ENCODE measurements around the gene STK39. TPM values are rescaled to one million over a fixed set of nuclear protein-coding genes. Genes with fewer than 3 reads are reported as not detected.

The STK39 gene
- total and polyA plus RNA-seq, 2 of the 4 experiments (the other 2 are of a cell fraction): 11.8 to 16.4 TPM

DNA sequence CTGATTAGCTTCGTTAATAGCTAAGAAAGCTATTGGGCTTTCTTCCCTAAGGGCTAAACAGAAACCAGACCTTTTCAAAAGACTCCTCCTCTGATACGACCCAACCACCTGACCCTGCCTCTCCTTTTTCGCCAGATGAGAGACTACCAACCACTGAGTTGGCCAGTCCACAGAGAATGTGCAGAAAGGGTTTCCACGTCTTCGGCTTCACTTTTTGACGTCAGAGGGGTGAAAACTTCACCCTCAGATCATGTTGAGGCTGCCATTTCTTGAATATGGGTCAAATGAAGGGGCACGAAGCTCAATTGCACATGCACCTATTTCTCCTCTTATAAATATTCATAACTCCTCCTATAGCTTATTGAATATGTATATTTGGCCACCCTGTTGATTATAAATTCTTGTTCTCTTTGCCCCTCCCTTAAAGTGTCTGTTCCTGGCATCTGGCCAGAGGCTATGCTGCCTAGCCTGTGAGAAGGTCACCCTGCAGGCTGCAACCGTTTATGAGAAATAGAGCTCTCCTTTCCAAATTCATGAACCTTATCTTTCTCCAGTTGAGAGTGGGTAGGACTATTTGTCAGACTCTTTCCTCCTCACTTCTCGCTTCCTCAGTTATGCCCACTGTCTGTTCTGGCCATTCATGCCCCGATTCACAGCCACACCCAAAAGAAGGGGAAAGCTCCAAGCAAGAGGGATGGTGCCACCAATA lies 301.6 kb downstream of the STK39 start:
- no peak overlapping the region for H3K9ac ChIP-seq (ENCODE audit: low read depth, low read length)
- no peak overlapping the region for H3K4me2 ChIP-seq (ENCODE audit: low read depth, low read length)
- H3K27me3 ChIP-seq (ENCODE audit: control insufficient read depth, insufficient read depth, low read length): no peaks in the 10 kb centered on the region
- ATAC-seq (ENCODE audit: low read depth): no peak
- H3K56ac ChIP-seq (ENCODE audit: extremely low read depth, insufficient read depth, low read length): no peak overlapping the region
- ChIA-PET POLR2A (ENCODE audit: unreplicated experiment) (no interaction called here), CTCF (interaction anchor here (1.3 kb wide), 1 partner anchor 173 kb away, joined by 10 read pairs; no protein-coding TSS in a partner anchor)
- no peak overlapping the region for H3K23ac ChIP-seq (ENCODE audit: low read depth, low read length)
- H3K4me1 ChIP-seq (ENCODE audit: control insufficient read depth, insufficient read depth, low read length): no peaks in the 10 kb centered on the region
- H2AK9ac ChIP-seq (replicated peaks; ENCODE audit: low read depth, low read length, poor library complexity): no peak overlapping the region
- H3K4ac ChIP-seq (ENCODE audit: low read depth, low read length): no peak overlapping the region
- no peaks in the 10 kb centered on the region for H3K9me3 ChIP-seq (ENCODE audit: control insufficient read depth, insufficient read depth, low read length)
- in situ Hi-C loops (cut with MboI; ENCODE audit: low sequenced_read_pairs): no loop called here
- no peaks in the 10 kb centered on the region for H3K36me3 ChIP-seq (ENCODE audit: control insufficient read depth, insufficient read depth, low read length)
- H3K79me1 ChIP-seq (ENCODE audit: low read depth in 1 of 2, low read length in 2 of 2): no peaks in the 10 kb centered on the region
- no peak overlapping the region for H4K91ac ChIP-seq (ENCODE audit: insufficient read depth, low read depth, low read length)
- no CpG with 5 or more reads among the region's 10 CpGs for WGBS, 2 experiments (ENCODE audit: extremely low coverage in 2 of 2, insufficient read length in 1 of 2)
- H4K8ac ChIP-seq (ENCODE audit: low read depth in 2 of 2, low read length in 2 of 2): no peak overlapping the region
- no peak overlapping the region for H2BK15ac ChIP-seq (ENCODE audit: low read depth, low read length)
- no peak overlapping the region for H3K14ac ChIP-seq (replicated peaks; ENCODE audit: low read depth, low read length)
- no peak overlapping the region for H2AK5ac ChIP-seq (ENCODE audit: low read depth, low read length)
- no peak overlapping the region for H2AFZ ChIP-seq (replicated peaks; ENCODE audit: low read length, poor library complexity)
- BruUV-seq (replicated peaks): no TSS peak
- H3K18ac ChIP-seq (ENCODE audit: low read depth, low read length): no peak overlapping the region
- H3K9me1 ChIP-seq (ENCODE audit: insufficient read depth, low read length): no peaks in the 10 kb centered on the region
- no peak for DNase-seq
- H4K5ac ChIP-seq (ENCODE audit: low read depth, low read length): no peak overlapping the region
- H2BK20ac ChIP-seq (ENCODE audit: low read depth, low read length): no peak overlapping the region
- no peaks in the 10 kb centered on the region for H4K20me1 ChIP-seq (ENCODE audit: insufficient read depth, low read length)
- H2BK120ac ChIP-seq (ENCODE audit: low read depth, low read length): no peak overlapping the region
- no peak overlapping the region for H3K4me3 ChIP-seq (ENCODE audit: insufficient read depth, low read depth, low read length)
- no peak overlapping the region for H3K27ac ChIP-seq (ENCODE audit: insufficient read depth, low read length)
- no peak overlapping the region for H2BK5ac ChIP-seq (ENCODE audit: low read depth, low read length, poor library complexity, severe bottlenecking)
- TF ChIP-seq CHD1 (IDR thresholded peaks at IDR 0.05; ENCODE audit: low read depth, low read length) (no peak), RFX5 (IDR thresholded peaks at IDR 0.05; ENCODE audit: low read depth, low read length) (no peak), POLR2A (IDR thresholded peaks at IDR 0.05; ENCODE audit: low read depth, low read length) (no peak), SMC3 (IDR thresholded peaks at IDR 0.05; ENCODE audit: low read depth, low read length) (no peak), BHLHE40 (IDR thresholded peaks at IDR 0.05; ENCODE audit: low read depth, low read length) (no peak), RCOR1 (IDR thresholded peaks at IDR 0.05; ENCODE audit: insufficient replicate concordance, low read length) (no peak), NFE2L2 (IDR thresholded peaks at IDR 0.05; ENCODE audit: low read depth, low read length) (no peak)
- dilution Hi-C loops (cut with HindIII; ENCODE audit: low sequenced_read_pairs, unreplicated experiment): no loop called here
- intact Hi-C loops (cut with micrococcal nuclease): no loop called here
